HCT116 (cell line): Measurements from ENCODE around the gene DOK5. TPM values are rescaled to one million over a fixed set of nuclear protein-coding genes. Genes with fewer than 3 reads are reported as not detected.

Source experiments
- ATAC-seq: fragments of 200-7000 bp; cut with Tn5 transposase; 2 replicates; pipeline ENCODE4 v1.9.1; 2020; ENCODE audit warnings: mild to moderate bottlenecking, moderate library complexity
- BruUV-seq: library from RNA; stranded (reverse); fragments of 400-500 nt; replicated peaks from 2 replicates; lab custom pipeline; 2021; lab: Mats Ljungman, UMichigan
- CTCF ChIA-PET: fragments of 300-600 bp; sonication (Branson Sonifier 250); formaldehyde crosslinking; loops from one replicate; lab custom pipeline; 2021; ENCODE audit warnings: antibody characterized with exemption; lab: Charles Lee
- POLR2A ChIA-PET: fragments of 300-600, 350-600 bp; sonication (Branson Sonifier 250); formaldehyde crosslinking; loops from one replicate; lab custom pipeline; 2021; ENCODE audit warnings: antibody characterized with exemption; lab: Charles Lee
- RAD21 ChIA-PET, 2 experiments: fragments of 300-600 bp; sonication (Branson Sonifier 250); formaldehyde crosslinking; loops; one replicate each; lab custom pipeline; 2023; ENCODE audit warnings: low total read pairs in 2 of 2; ENCODE audit not compliant: uncharacterized antibody in 2 of 2, unreplicated experiment in 2 of 2, low non-redundant PET in 1 of 2; lab: Charles Lee
- DNase-seq: peaks from one replicate; pipeline ENCODE4 v3.0.0-alpha.2; 2010; ENCODE audit warnings: low read depth, low spot score
- H2AFZ ChIP-seq: fragments of 200-600 bp; shearing (Covaris generic), sonication (generic); 2 replicates; pipeline ENCODE4 v1.6.1; 2017; ENCODE audit warnings: low read depth, mixed run types, mixed read lengths, antibody characterized with exemption, low read length; ENCODE audit not compliant: poor library complexity, severe bottlenecking
- H3K27ac ChIP-seq: 2 replicates; pipeline ENCODE4 v1.5.1; 2012; ENCODE audit warnings: low read depth, low read length
- H3K27me3 ChIP-seq: fragments of 200-600 bp; sonication (generic); 2 replicates; pipeline ENCODE4 v1.6.1; 2016; ENCODE audit warnings: mixed run types, low read length, mixed read lengths; ENCODE audit not compliant: insufficient read depth
- H3K36me3 ChIP-seq, 2 experiments: fragments of 200-500 bp in 1 of 2; fragments of 200-600 bp in 1 of 2; sonication (Bioruptor generic) in 1 of 2; sonication (generic) in 1 of 2; 2 replicates each; pipeline versions ENCODE4 v1.5.1 to v1.6.1; 2014 to 2016; ENCODE audit warnings: low read length in 2 of 2, inconsistent platforms in 1 of 2, mixed read lengths in 1 of 2, mixed run types in 1 of 2; ENCODE audit not compliant: insufficient read depth in 2 of 2, control insufficient read depth in 1 of 2
- H3K4me1 ChIP-seq, 2 experiments: fragments of 200-600 bp in 1 of 2; sonication (generic) in 1 of 2; 2 replicates each; pipeline versions ENCODE4 v1.5.1 to v1.6.1; 2012 to 2017; ENCODE audit warnings: low read length in 2 of 2, inconsistent platforms in 1 of 2, mild to moderate bottlenecking in 1 of 2, mixed read lengths in 1 of 2, mixed run types in 1 of 2, moderate library complexity in 1 of 2; ENCODE audit not compliant: insufficient read depth in 2 of 2, control insufficient read depth in 1 of 2
- H3K4me2 ChIP-seq: fragments of 200-600 bp; sonication (generic); 2 replicates; pipeline ENCODE4 v1.6.1; 2017; ENCODE audit warnings: mixed run types, low read length, mixed read lengths
- H3K4me3 ChIP-seq, 2 experiments: fragments of 200-600 bp in 1 of 2; sonication (generic) in 1 of 2; replicated peaks in 1 of 2; 2 replicates each; pipeline ENCODE4 v1.5.1; 2011 to 2016; ENCODE audit warnings: low read length in 2 of 2, control low read depth in 1 of 2, low read depth in 1 of 2, mild to moderate bottlenecking in 1 of 2, mixed read lengths in 1 of 2, mixed run types in 1 of 2
- H3K79me2 ChIP-seq: fragments of 200-600 bp; sonication (generic); 2 replicates; pipeline ENCODE4 v1.6.1; 2017; ENCODE audit warnings: mild to moderate bottlenecking, mixed run types, low read length, moderate library complexity, mixed read lengths; ENCODE audit not compliant: insufficient read depth
- H3K9ac ChIP-seq: fragments of 200-600 bp; sonication (generic); 2 replicates; pipeline ENCODE4 v1.6.1; 2016; ENCODE audit warnings: low read length, mixed read lengths
- H3K9me2 ChIP-seq: fragments of 200-600 bp; sonication (generic), shearing (Covaris generic); 2 replicates; pipeline ENCODE4 v1.6.1; 2017; ENCODE audit warnings: mixed run types, mild to moderate bottlenecking, moderate library complexity; ENCODE audit not compliant: insufficient read depth
- H3K9me3 ChIP-seq, 2 experiments: fragments of 200-500 bp in 1 of 2; fragments of 200-600 bp in 1 of 2; sonication (Bioruptor generic) in 1 of 2; sonication (generic) in 1 of 2; 2 replicates each; pipeline ENCODE4 v1.6.1; 2014 to 2017; ENCODE audit warnings: low read length in 2 of 2, mixed read lengths in 2 of 2, inconsistent platforms in 1 of 2, low read depth in 1 of 2, mild to moderate bottlenecking in 1 of 2, mixed run types in 1 of 2, moderate library complexity in 1 of 2; ENCODE audit not compliant: control insufficient read depth in 1 of 2, insufficient read depth in 1 of 2
- H4K20me1 ChIP-seq: fragments of 200-600 bp; sonication (generic), shearing (Covaris generic); 2 replicates; pipeline ENCODE4 v1.6.1; 2017; ENCODE audit warnings: mixed run types, mild to moderate bottlenecking, moderate library complexity; ENCODE audit not compliant: insufficient read depth
- CEBPB ChIP-seq: IDR thresholded peaks from 2 replicates; pipeline ENCODE4 v1.6.1; 2012; ENCODE audit warnings: low read depth
- ELF1 ChIP-seq: IDR thresholded peaks from 2 replicates; pipeline ENCODE4 v1.6.1; 2012; ENCODE audit warnings: low read depth, borderline replicate concordance
- POLR2A ChIP-seq: IDR thresholded peaks from 2 replicates; pipeline ENCODE4 v1.7.0; 2011; ENCODE audit warnings: borderline replicate concordance; ENCODE audit not compliant: insufficient read depth, insufficient read length; ENCODE audit errors: extremely low read depth
- SIN3A ChIP-seq: IDR thresholded peaks from 2 replicates; pipeline ENCODE4 v1.6.1; 2012; ENCODE audit warnings: low read depth
- ZBTB33 ChIP-seq: IDR thresholded peaks from 2 replicates; pipeline ENCODE4 v1.6.1; 2011; ENCODE audit warnings: mild to moderate bottlenecking, low read length, moderate library complexity; ENCODE audit not compliant: insufficient replicate concordance; ENCODE audit errors: extremely low read depth
- intact Hi-C: fragments of 100-400 bp; cut with micrococcal nuclease; formaldehyde crosslinking; loops from 2 replicates; pipeline ENCODE4 v1.10.0; 2022
- total RNA-seq: library from RNA; stranded (reverse); gene quantifications from one replicate; pipeline ENCODE4 v1.2.1, GENCODE V29; 2021; ENCODE audit not compliant: unreplicated experiment

Gene DOK5
- total RNA-seq, 1 experiment from 2014 or later = not detected

GRCh38 chr20:54459279-54459678 lies 16.1 kb upstream of the DOK5 start (continued):
- no peak for TF ChIP-seq ZBTB33

- Histone ChIP-seq H3K4me3 (no peak overlapping the region), H3K4me1 (no peaks in the 10 kb centered on the region), H3K36me3 (no peaks in the 10 kb centered on the region), H4K20me1 (no peaks in the 10 kb centered on the region), H2AFZ (no peak overlapping the region), H3K79me2 (no peaks in the 10 kb centered on the region), H3K9me2 (no peaks in the 10 kb centered on the region), H3K9me3 (no peaks in the 10 kb centered on the region), H3K27me3 (no peaks in the 10 kb centered on the region), H3K9ac (no peak overlapping the region), H3K27ac (no peak overlapping the region), H3K4me2 (no peak overlapping the region)
- DNase-seq (no peak), ATAC-seq (no peak)
- no peak for TF ChIP-seq POLR2A
- TF ChIP-seq ELF1 = no peak
- ChIA-PET RAD21 (no interaction called here), CTCF (no interaction called here), POLR2A (no interaction called here)
- intact Hi-C loops = no loop called here
- BruUV-seq = no TSS peak
Observed at GRCh38 chr20:54464003-54464402, 11.4 kb upstream of the DOK5 start.

- Histone ChIP-seq H3K4me3 (no peak overlapping the region), H3K79me2 (no peaks in the 10 kb centered on the region), H3K9me3 (no peaks in the 10 kb centered on the region), H3K27me3 (no peaks in the 10 kb centered on the region), H3K36me3 (no peaks in the 10 kb centered on the region), H3K27ac (no peak overlapping the region), H4K20me1 (no peaks in the 10 kb centered on the region), H3K9ac (no peak overlapping the region), H3K4me2 (no peak overlapping the region), H3K9me2 (no peaks in the 10 kb centered on the region), H2AFZ (no peak overlapping the region), H3K4me1 (no peaks in the 10 kb centered on the region)
- intact Hi-C loops = no loop called here
- DNase-seq = no peak
- ChIA-PET POLR2A (no interaction called here), RAD21 (no interaction called here), CTCF (no interaction called here)
- BruUV-seq = no TSS peak
- no peak for TF ChIP-seq SIN3A
- no peak for TF ChIP-seq CEBPB
- no peak for ATAC-seq
Observed at GRCh38 chr20:54466127-54466526, 9.3 kb upstream of the DOK5 start.
